SK-N-SH (cell line): ENCODE measurements around the gene CSNK2B. TPM values are rescaled to one million over a fixed set of nuclear protein-coding genes. Genes with fewer than 3 reads are reported as not detected.

Experiments
- CTCF ChIA-PET: fragments of 300-600, 350-600 bp; formaldehyde crosslinking; extraction: SDS; loops from one replicate; lab custom pipeline; 2021; lab: Yijun Ruan, JAX
- POLR2A ChIA-PET: fragments of 350-600 bp; sonication (Branson Sonifier 250); formaldehyde crosslinking; extraction: SDS; loops from one replicate; lab custom pipeline; 2020; ENCODE audit warnings: antibody characterized with exemption, inconsistent platforms; lab: Yijun Ruan, JAX
- DNase-seq: peaks from one replicate; pipeline ENCODE4 v3.0.0; 2012
- H2AFZ ChIP-seq: fragments of 200-600 bp; sonication (generic); 2 replicates; pipeline ENCODE4 v1.8.1; 2016; ENCODE audit warnings: antibody characterized with exemption, mild to moderate bottlenecking, low read depth
- H3F3A ChIP-seq: fragments of 200-600 bp; sonication (generic); replicated peaks from 2 replicates; pipeline ENCODE3; 2016; ENCODE audit warnings: antibody characterized with exemption, mild to moderate bottlenecking; ENCODE audit not compliant: insufficient read depth
- H3K27ac ChIP-seq, 2 experiments: fragments of 200-500 bp in 1 of 2; fragments of 200-600 bp in 1 of 2; sonication (Bioruptor generic) in 1 of 2; sonication (generic), shearing (Covaris generic) in 1 of 2; 2 replicates each; pipeline versions ENCODE4 v1.5.1 to v1.6.1; 2014 to 2016; ENCODE audit warnings: low read depth in 2 of 2, inconsistent platforms in 1 of 2, low read length in 1 of 2, mild to moderate bottlenecking in 1 of 2, mixed read lengths in 1 of 2
- H3K27me3 ChIP-seq: fragments of 200-600 bp; sonication (generic), shearing (Covaris generic); 2 replicates; pipeline ENCODE4 v1.6.1; 2016; ENCODE audit warnings: mixed run types; ENCODE audit not compliant: insufficient read depth
- H3K36me3 ChIP-seq, 2 experiments: fragments of 200-500 bp in 1 of 2; fragments of 200-600 bp in 1 of 2; sonication (Bioruptor generic) in 1 of 2; sonication (generic) in 1 of 2; replicated peaks in 1 of 2; 2 replicates each; pipeline versions ENCODE3 to v1.5.1; 2014 to 2016; ENCODE audit warnings: low read length in 1 of 2, mild to moderate bottlenecking in 1 of 2; ENCODE audit not compliant: insufficient read depth in 2 of 2, control insufficient read depth in 1 of 2
- H3K4me1 ChIP-seq, 2 experiments: fragments of 200-500 bp in 1 of 2; fragments of 200-600 bp in 1 of 2; sonication (Bioruptor generic) in 1 of 2; sonication (generic), shearing (Covaris generic) in 1 of 2; 2 replicates each; pipeline versions ENCODE4 v1.5.1 to v1.6.1; 2014 to 2016; ENCODE audit warnings: low read depth in 1 of 2, low read length in 1 of 2, mixed run types in 1 of 2; ENCODE audit not compliant: insufficient read depth in 2 of 2, control insufficient read depth in 1 of 2
- H3K4me2 ChIP-seq: fragments of 200-600 bp; sonication (generic), shearing (Covaris generic); 2 replicates; pipeline ENCODE4 v1.6.1; 2017; ENCODE audit warnings: mixed run types
- H3K4me3 ChIP-seq, 2 experiments: fragments of 200-500 bp in 1 of 2; fragments of 200-600 bp in 1 of 2; sonication (Bioruptor generic) in 1 of 2; sonication (generic), shearing (Covaris generic) in 1 of 2; 2 replicates each; pipeline versions ENCODE4 v1.5.1 to v1.8.1; 2014 to 2016; ENCODE audit warnings: low read depth in 2 of 2, inconsistent platforms in 1 of 2, low read length in 1 of 2, mild to moderate bottlenecking in 1 of 2, mixed read lengths in 1 of 2, moderate library complexity in 1 of 2
- H3K79me2 ChIP-seq: fragments of 200-600 bp; sonication (generic); 2 replicates; pipeline ENCODE4 v1.8.1; 2017; ENCODE audit warnings: mild to moderate bottlenecking; ENCODE audit not compliant: insufficient read depth
- H3K9ac ChIP-seq: fragments of 200-600 bp; sonication (generic); 2 replicates; pipeline ENCODE4 v1.6.1; 2017; ENCODE audit warnings: mixed run types
- H3K9me2 ChIP-seq: fragments of 200-600 bp; sonication (generic); 2 replicates; pipeline ENCODE4 v1.6.1; 2017; ENCODE audit warnings: mixed run types
- H3K9me3 ChIP-seq: fragments of 200-600 bp; sonication (generic); 2 replicates; pipeline ENCODE4 v1.6.1; 2017; ENCODE audit warnings: mixed run types, mild to moderate bottlenecking, moderate library complexity
- H4K20me1 ChIP-seq: fragments of 200-600 bp; sonication (generic); 2 replicates; pipeline ENCODE4 v1.6.1; 2017; ENCODE audit warnings: mild to moderate bottlenecking, mixed run types; ENCODE audit not compliant: insufficient read depth
- EP300 ChIP-seq, 2 experiments: IDR thresholded peaks; 2 replicates each; pipeline versions ENCODE4 v1.4.0 to v1.6.1; 2012; ENCODE audit warnings: borderline replicate concordance in 1 of 2, low read depth in 1 of 2, low read length in 1 of 2
- EZH2phosphoT487 ChIP-seq: fragments of 200-600 bp; sonication (generic); IDR thresholded peaks from 2 replicates; pipeline ENCODE4 v1.6.1; 2017; ENCODE audit warnings: low read depth, mixed run types, mild to moderate bottlenecking, antibody characterized with exemption, moderate library complexity, borderline replicate concordance
- FOXM1 ChIP-seq: IDR thresholded peaks from 2 replicates; pipeline ENCODE4 v1.4.0; 2012; ENCODE audit warnings: low read depth, mild to moderate bottlenecking
- GATA2 ChIP-seq: sonication (generic); formaldehyde crosslinking; IDR thresholded peaks from 2 replicates; pipeline ENCODE4 v1.5.0; 2020; ENCODE audit warnings: mild to moderate bottlenecking, missing genetic modification reagents
- JUND ChIP-seq: IDR thresholded peaks from 2 replicates; pipeline ENCODE4 v1.4.0; 2012
- MEF2A ChIP-seq: IDR thresholded peaks from 2 replicates; pipeline ENCODE4 v1.4.0; 2012; ENCODE audit warnings: low read depth, borderline replicate concordance
- NFIC ChIP-seq: IDR thresholded peaks from 2 replicates; pipeline ENCODE4 v1.4.0; 2012; ENCODE audit warnings: borderline replicate concordance
- NRF1 ChIP-seq: IDR thresholded peaks from 2 replicates; pipeline ENCODE4 v1.6.1; 2012; ENCODE audit warnings: low read depth, mild to moderate bottlenecking, low read length
- PBX3 ChIP-seq: IDR thresholded peaks from 2 replicates; pipeline ENCODE4; 2012
- RAD21 ChIP-seq: IDR thresholded peaks from 2 replicates; pipeline ENCODE4 v1.6.1; 2012; ENCODE audit warnings: mild to moderate bottlenecking, low read length
- REST ChIP-seq: IDR thresholded peaks from 2 replicates; pipeline ENCODE4 v1.6.1; 2012; ENCODE audit warnings: mild to moderate bottlenecking, low read depth, low read length, moderate library complexity
- RFX5 ChIP-seq: IDR thresholded peaks from 2 replicates; pipeline ENCODE4 v1.6.1; 2012; ENCODE audit warnings: mild to moderate bottlenecking, improper control_type of control experiment, low read length
- RXRA ChIP-seq: IDR thresholded peaks from 2 replicates; pipeline ENCODE4 v1.4.0; 2012; ENCODE audit warnings: low read depth, mild to moderate bottlenecking, borderline replicate concordance
- SIN3A ChIP-seq: IDR thresholded peaks from 2 replicates; pipeline ENCODE4 v1.6.1; 2012; ENCODE audit warnings: low read depth, mild to moderate bottlenecking, low read length, moderate library complexity, borderline replicate concordance
- TAF1 ChIP-seq: IDR thresholded peaks from 2 replicates; pipeline ENCODE4 v1.6.1; 2012; ENCODE audit warnings: low read depth, mild to moderate bottlenecking, low read length, moderate library complexity, borderline replicate concordance
- TEAD4 ChIP-seq: IDR thresholded peaks from 2 replicates; pipeline ENCODE4 v1.4.0; 2012; ENCODE audit warnings: mild to moderate bottlenecking, borderline replicate concordance; ENCODE audit not compliant: insufficient read depth
- YY1 ChIP-seq: IDR thresholded peaks from 2 replicates; pipeline ENCODE4 v1.4.0; 2012; ENCODE audit warnings: low read depth, mild to moderate bottlenecking
- WGBS: methylation state at CpG from one replicate; pipeline ENCODE4 v1.1.6; 2017; ENCODE audit warnings: low lambda C conversion rate; 5-methylcytosine and 5-hydroxymethylcytosine counted together
- polyA plus RNA-seq, 3 experiments: library from polyadenylated mRNA; depleted of rRNA; stranded (reverse); fragments of >200 nt; gene quantifications; 2 replicates each; pipeline ENCODE4 v1.2.3, GENCODE V29; 2012

CSNK2B gene
- polyA plus RNA-seq, 1 of the 3 experiments (the other 2 are of a cell fraction), result 101 TPM

DNA sequence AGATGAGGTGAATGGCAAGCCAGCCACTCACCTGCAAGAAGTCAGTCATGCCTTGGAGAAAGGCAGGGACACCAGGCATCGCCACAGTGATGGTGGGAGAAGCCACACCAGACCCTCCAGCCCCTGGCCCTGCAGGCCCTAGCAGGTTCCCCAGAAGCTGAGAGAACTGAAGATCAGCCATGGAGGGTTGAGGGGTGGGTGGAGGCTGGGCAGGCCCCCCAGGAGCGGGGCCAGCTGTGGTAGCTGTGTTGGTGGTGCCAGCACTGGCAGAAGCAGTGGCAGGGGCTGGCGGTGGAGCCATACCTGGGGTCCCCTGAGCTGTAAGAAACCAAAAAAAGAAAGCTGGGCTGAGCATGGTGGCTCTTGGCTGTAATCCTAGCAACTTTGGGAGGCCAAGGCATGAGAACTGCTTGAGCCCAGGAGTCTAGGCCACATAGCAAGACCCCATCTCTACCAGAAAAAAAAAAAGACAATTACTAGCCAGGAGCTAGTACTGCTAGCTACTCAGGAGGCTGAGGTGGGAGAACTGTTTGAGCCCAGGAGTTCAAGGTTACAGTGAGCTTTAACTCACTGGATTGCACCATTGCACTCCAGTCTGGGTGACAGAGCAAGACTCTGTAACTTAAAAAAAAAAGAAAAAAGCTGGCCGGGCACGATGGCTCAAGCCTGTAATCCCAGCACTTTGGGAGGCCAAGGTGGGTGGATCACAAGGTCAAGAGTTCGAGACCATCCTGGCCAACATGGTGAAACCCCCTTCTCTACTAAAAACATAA is 22.9 kb upstream of the CSNK2B start:
- WGBS, result 90% methylated on average over 5 of the region's 6 CpGs
- no peak for DNase-seq
- Histone ChIP-seq H3K4me3 (no peak overlapping the region), H3K9ac (no peak overlapping the region), H3K9me3 (no peaks in the 10 kb centered on the region), H3K27ac (no peak overlapping the region), H3K9me2 (no peaks in the 10 kb centered on the region), H3K79me2 (peaks cover 4% of the 10 kb centered on the region; the same call in 1 of the 2 replicates), H2AFZ (no peak overlapping the region), H3K27me3 (no peaks in the 10 kb centered on the region), H3K4me2 (no peak overlapping the region), H3K4me1 (no peaks in the 10 kb centered on the region), H4K20me1 (no peaks in the 10 kb centered on the region), H3F3A (peaks cover 31% of the 10 kb centered on the region), H3K36me3 (peaks cover 46 to 84% of the 10 kb centered on the region in 2 experiments)
- ChIA-PET POLR2A (interaction anchor here (2.2 kb wide), 1 partner anchor 9 kb away, joined by 11 read pairs; no protein-coding TSS in a partner anchor), CTCF (interaction anchor here (0.9 to 1.4 kb wide), 4 partner anchors 10 to 97 kb away, joined by 3 to 5 read pairs (median 4); partner anchors contain the start of genes ATP6V1G2 and GPANK1)
- TF ChIP-seq REST, result no peak
- no peak for TF ChIP-seq RXRA
- no peak for TF ChIP-seq GATA2 (CRISPR knock-in tag)
- TF ChIP-seq NRF1, result no peak
- TF ChIP-seq FOXM1, result no peak
- no peak for TF ChIP-seq TEAD4
- TF ChIP-seq MEF2A, result no peak
- TF ChIP-seq SIN3A, result no peak
- TF ChIP-seq TAF1, result no peak
- no peak for TF ChIP-seq RFX5
- no peak for TF ChIP-seq PBX3
- no peak for TF ChIP-seq YY1
- no peak for TF ChIP-seq JUND
- no peak for TF ChIP-seq EZH2phosphoT487
- TF ChIP-seq NFIC, result no peak
- no peak for TF ChIP-seq RAD21
- no peak for TF ChIP-seq EP300 (IDR thresholded peaks at IDR 0.05; ENCODE audit: borderline replicate concordance in 1 of 2, low read depth in 1 of 2, low read length in 1 of 2)
